Caco-2 (cell line): ENCODE data around the gene PSMB9. TPM values are rescaled to one million over a fixed set of nuclear protein-coding genes. Genes with fewer than 3 reads are reported as not detected.
A peak's percentile ranks its signal among the peaks of the same experiment; 100 is the strongest.

Source experiments
- BruUV-seq: library from RNA; stranded (reverse); fragments of 400-500 nt; replicated peaks from 2 replicates; lab custom pipeline; 2021; lab: Mats Ljungman, UMichigan
- CTCF ChIA-PET: fragments of 300-600 bp; sonication (Branson Sonifier 250); formaldehyde crosslinking; loops from one replicate; lab custom pipeline; 2022; ENCODE audit warnings: antibody characterized with exemption; lab: Charles Lee
- POLR2A ChIA-PET: fragments of 300-600 bp; sonication (Branson Sonifier 250); formaldehyde crosslinking; loops from one replicate; lab custom pipeline; 2022; ENCODE audit warnings: antibody characterized with exemption; lab: Charles Lee
- DNase-seq, 2 experiments: peaks; one replicate each; pipeline versions ENCODE4 v3.0.0 to v3.0.0-alpha.2; 2020 to 2022
- H3K27me3 ChIP-seq: replicated peaks from 2 replicates; pipeline ENCODE4 v1.6.0; 2011; ENCODE audit warnings: low read length; ENCODE audit not compliant: control insufficient read depth, insufficient read depth
- H3K36me3 ChIP-seq: 2 replicates; pipeline ENCODE4 v1.5.1; 2011; ENCODE audit warnings: low read length; ENCODE audit not compliant: control insufficient read depth, insufficient read depth
- H3K4me1 ChIP-seq: fragments of 250-450 bp; sonication (Bioruptor Pico); 2 replicates; pipeline ENCODE4 v1.5.1; 2020; ENCODE audit warnings: mild to moderate bottlenecking
- H3K4me3 ChIP-seq: 2 replicates; pipeline ENCODE4 v1.5.1; 2011; ENCODE audit warnings: low read depth, mild to moderate bottlenecking, control low read depth, low read length
- H3K9me3 ChIP-seq: fragments of 250-450 bp; sonication (Bioruptor Pico); 2 replicates; pipeline ENCODE4 v1.5.1; 2020; ENCODE audit warnings: mild to moderate bottlenecking, moderate library complexity
- H3K27ac Mint-ChIP-seq: one replicate; pipeline ENCODE4 v1.8.0; 2022; ENCODE audit warnings: mixed read lengths; ENCODE audit not compliant: unreplicated experiment
- H3K27me3 Mint-ChIP-seq: one replicate; pipeline ENCODE4 v1.8.0; 2022; ENCODE audit warnings: mixed read lengths; ENCODE audit not compliant: insufficient read depth, unreplicated experiment
- H3K36me3 Mint-ChIP-seq: one replicate; pipeline ENCODE4 v1.8.0; 2022; ENCODE audit warnings: mild to moderate bottlenecking, mixed read lengths; ENCODE audit not compliant: insufficient read depth, unreplicated experiment
- H3K4me1 Mint-ChIP-seq: one replicate; pipeline ENCODE4 v1.8.0; 2022; ENCODE audit warnings: low read depth, mixed read lengths; ENCODE audit not compliant: unreplicated experiment
- H3K4me3 Mint-ChIP-seq: one replicate; pipeline ENCODE4 v1.8.0; 2022; ENCODE audit warnings: mild to moderate bottlenecking, moderate library complexity, mixed read lengths; ENCODE audit not compliant: unreplicated experiment
- H3K9me3 Mint-ChIP-seq: one replicate; pipeline ENCODE4 v1.8.0; 2022; ENCODE audit warnings: mixed read lengths; ENCODE audit not compliant: unreplicated experiment
- CTCF ChIP-seq, 2 experiments: fragments of 200-600 bp in 1 of 2; IDR thresholded peaks; 1 replicate in 1 of 2; 2 replicates in 1 of 2; pipeline versions ENCODE4 v1.5.1 to v1.8.0; 2011 to 2022; ENCODE audit warnings: antibody characterized with exemption in 1 of 2, control low read depth in 1 of 2, inconsistent platforms in 1 of 2, low read depth in 1 of 2, low read length in 1 of 2, mild to moderate bottlenecking in 1 of 2, moderate library complexity in 1 of 2; ENCODE audit not compliant: insufficient read depth in 1 of 2, severe bottlenecking in 1 of 2, unreplicated experiment in 1 of 2
- intact Hi-C: fragments of 100-400 bp; cut with micrococcal nuclease; formaldehyde crosslinking; loops from one replicate; pipeline ENCODE4 v1.10.0; 2022; ENCODE audit not compliant: unreplicated experiment
- total RNA-seq: library from RNA; stranded (reverse); gene quantifications from 2 replicates; pipeline ENCODE4 v1.2.3, GENCODE V29; 2022

The PSMB9 gene
- total RNA-seq, 1 experiment from 2014 or later: 1.3 TPM

- H3K27me3 ChIP-seq: peaks cover 1% of the 10 kb centered on the region
- no peak for DNase-seq
These were observed 585 bp downstream of the PSMB9 start for GRCh38 chr6:32854376-32855178.

GRCh38 chr6:32855467-32856174, 1.6 kb downstream of the PSMB9 start:
- Histone ChIP-seq H3K27me3 (peaks cover 1% of the 10 kb centered on the region), H3K4me3 (no peak overlapping the region), H3K36me3 (no peaks in the 10 kb centered on the region), H3K9me3 (no peaks in the 10 kb centered on the region), H3K4me1 (peaks cover 6% of the 10 kb centered on the region)
- no peak for DNase-seq
- no peaks in the 10 kb centered on the region for H3K9me3 Mint-ChIP-seq
- no TSS peak for BruUV-seq
- H3K27me3 Mint-ChIP-seq: peaks cover 24% of the 10 kb centered on the region
- POLR2A ChIA-PET: no interaction called here
- no peak overlapping the region for H3K27ac Mint-ChIP-seq
- CTCF ChIA-PET: interaction anchor here (3.0 to 3.6 kb wide), 2 partner anchors 12 to 17 kb away, joined by 23 to 79 read pairs; partner anchors contain the start of gene TAP2
- peak overlapping the region; percentile 27 for H3K4me3 Mint-ChIP-seq
- H3K4me1 Mint-ChIP-seq: peaks cover 16% of the 10 kb centered on the region
- peaks cover 5% of the 10 kb centered on the region for H3K36me3 Mint-ChIP-seq
- intact Hi-C loops: no loop called here
- TF ChIP-seq CTCF (IDR thresholded peaks at IDR 0.05; ENCODE audit: insufficient read depth in 1 of 2, low read depth in 1 of 2, low read length in 1 of 2, severe bottlenecking in 1 of 2, unreplicated experiment in 1 of 2): no peak

More at GRCh38 chr6:32854376-32855178, 585 bp downstream of the PSMB9 start:
- peaks cover 26% of the 10 kb centered on the region for H3K27me3 Mint-ChIP-seq
- Histone ChIP-seq H3K36me3 (no peaks in the 10 kb centered on the region), H3K4me3 (peak overlapping the region; percentile 46), H3K4me1 (peaks cover 6% of the 10 kb centered on the region; the same call in 1 of the 2 replicates), H3K9me3 (no peaks in the 10 kb centered on the region)
- intact Hi-C loops: loop anchor here (1.0 kb wide), 2 partner anchors 10 to 16 kb away; partner anchors contain the start of genes PSMB8 and TAP2
- ChIA-PET CTCF (interaction anchor here (1.2 to 3.6 kb wide), 4 partner anchors 10 to 29 kb away, joined by 5 to 79 read pairs (median 18); partner anchors contain the start of genes PSMB8 and TAP2), POLR2A (interaction anchor here (2.2 kb wide), 1 partner anchor 117 kb away, joined by 17 read pairs; no protein-coding TSS in a partner anchor)
- H3K36me3 Mint-ChIP-seq: peaks cover 5% of the 10 kb centered on the region
- no peak for TF ChIP-seq CTCF (IDR thresholded peaks at IDR 0.05; ENCODE audit: insufficient read depth in 1 of 2, low read depth in 1 of 2, low read length in 1 of 2, severe bottlenecking in 1 of 2, unreplicated experiment in 1 of 2)
- no peak overlapping the region for H3K27ac Mint-ChIP-seq
- H3K9me3 Mint-ChIP-seq: no peaks in the 10 kb centered on the region
- H3K4me1 Mint-ChIP-seq: peaks cover 16% of the 10 kb centered on the region
- no TSS peak for BruUV-seq
- H3K4me3 Mint-ChIP-seq: peak overlapping the region; percentile 88
